Fibroblast of skin of scalp (primary cell): ENCODE measurements around the gene RAB7A.

Experiments used
- DNase-seq: peaks from one replicate; pipeline ENCODE4 v3.0.0-alpha.2; 2013

Gene RAB7A

GRCh38 chr3:128794067-128794768 lies 68.2 kb downstream of the RAB7A start:
- DNase-seq = peak; percentile 75

GRCh38 chr3:128794770-128795649 lies 69.0 kb downstream of the RAB7A start:
- peak; percentile 67 for DNase-seq

GRCh38 chr3:128799653-128800052 lies 73.7 kb downstream of the RAB7A start:
- DNase-seq = no peak

GRCh38 chr3:128800241-128801187 lies 74.5 kb downstream of the RAB7A start:
- peak; percentile 13 for DNase-seq

- DNase-seq = no peak
These were observed 75.9 kb downstream of the RAB7A start for GRCh38 chr3:128801779-128802380.

GRCh38 chr3:128803307-128803706 lies 77.3 kb downstream of the RAB7A start:
- no peak for DNase-seq

GRCh38 chr3:128804017-128804810 lies 78.2 kb downstream of the RAB7A start:
- peak; percentile 23 for DNase-seq

GRCh38 chr3:128804811-128805155 lies 78.8 kb downstream of the RAB7A start:
- no peak for DNase-seq

- peak; percentile 31 for DNase-seq
These were observed 79.8 kb downstream of the RAB7A start for GRCh38 chr3:128805772-128806171.

GRCh38 chr3:128806588-128806987 lies 80.6 kb downstream of the RAB7A start:
- DNase-seq = no peak

- no peak for DNase-seq
These were observed 81.3 kb downstream of the RAB7A start for GRCh38 chr3:128807186-128807830.

GRCh38 chr3:128808672-128809071 lies 82.7 kb downstream of the RAB7A start:
- no peak for DNase-seq

GRCh38 chr3:128813097-128813496 lies 87.1 kb downstream of the RAB7A start:
- DNase-seq = no peak

GRCh38 chr3:128814060-128814459 lies 88.1 kb downstream of the RAB7A start:
- DNase-seq = no peak

GRCh38 chr3:128814519-128815317 lies 88.7 kb downstream of the RAB7A start:
- DNase-seq = no peak

GRCh38 chr3:128815318-128816064 lies 89.5 kb downstream of the RAB7A start:
- no peak for DNase-seq

- no peak for DNase-seq
These were observed 92.3 kb downstream of the RAB7A start for GRCh38 chr3:128818186-128818787.

- no peak for DNase-seq
These were observed 94.4 kb downstream of the RAB7A start for GRCh38 chr3:128820252-128820839.
